Lung (tissue), 12 donors: Measurements from ENCODE around the gene STK32A. TPM values are rescaled to one million over a fixed set of nuclear protein-coding genes. Genes with fewer than 3 reads are reported as not detected.
"Not testable (repeated sequence)": the region's sequence is repeated elsewhere in the genome, so short reads cannot be mapped to it uniquely, and the experiment has no call there.

Experiments
- ATAC-seq: fragments of 200-7000 bp; cut with Tn5 transposase; one replicate; pipeline ENCODE4 v1.9.1; 2020; ENCODE audit warnings: moderate number of reproducible peaks; ENCODE audit not compliant: insufficient read depth, low FRiP score
- DNase-seq, 3 donors: peaks; one replicate each; pipeline ENCODE4 v3.0.0-alpha.2; 2013 to 2017
- H3K27ac ChIP-seq, 2 donors: one replicate each; pipeline ENCODE4 v1.5.1; 2013; ENCODE audit warnings: mild to moderate bottlenecking in 2 of 2, moderate library complexity in 2 of 2, control low read depth in 1 of 2, inconsistent platforms in 1 of 2, low read depth in 1 of 2, low read length in 1 of 2
- H3K27me3 ChIP-seq, 3 donors: one replicate each; pipeline ENCODE4 v1.5.1; 2013; ENCODE audit warnings: low read length in 2 of 3; ENCODE audit not compliant: control insufficient read depth in 3 of 3, insufficient read depth in 3 of 3
- H3K36me3 ChIP-seq, 4 donors: one replicate each; pipeline ENCODE4 v1.5.1; 2013; ENCODE audit warnings: low read length in 4 of 4, mild to moderate bottlenecking in 1 of 4, moderate library complexity in 1 of 4; ENCODE audit not compliant: control insufficient read depth in 4 of 4, insufficient read depth in 4 of 4
- H3K4me1 ChIP-seq, 5 donors: one replicate each; pipeline ENCODE4 v1.5.1; 2013; ENCODE audit warnings: low read length in 5 of 5, mild to moderate bottlenecking in 2 of 5, moderate library complexity in 1 of 5; ENCODE audit not compliant: control insufficient read depth in 5 of 5, insufficient read depth in 5 of 5
- H3K4me3 ChIP-seq: one replicate; pipeline ENCODE4 v1.5.1; 2013; ENCODE audit warnings: mild to moderate bottlenecking, control low read depth, moderate library complexity
- H3K9ac ChIP-seq, 2 donors: one replicate each; pipeline ENCODE4 v1.5.1; 2013; ENCODE audit warnings: low read length in 2 of 2, control low read depth in 1 of 2; ENCODE audit not compliant: insufficient read depth in 1 of 2
- H3K9me3 ChIP-seq, 4 donors: one replicate each; pipeline ENCODE4 v1.5.1; 2013; ENCODE audit warnings: low read length in 3 of 4, mild to moderate bottlenecking in 1 of 4, moderate library complexity in 1 of 4; ENCODE audit not compliant: control insufficient read depth in 4 of 4, insufficient read depth in 3 of 4
- CTCF ChIP-seq: IDR thresholded peaks from 2 replicates; pipeline ENCODE4 v1.5.1; 2012; ENCODE audit warnings: mild to moderate bottlenecking; ENCODE audit errors: control extremely low read depth, extremely low read depth
- WGBS, 2 donors: extraction: QIAGEN DNeasy Blood & Tissue Kit; methylation state at CpG; one replicate each; pipeline ENCODE4 v1.1.7; 2013; 5-methylcytosine and 5-hydroxymethylcytosine counted together
- polyA plus RNA-seq, 2 donors: library from polyadenylated mRNA; stranded (reverse); fragments of 200-250 nt; gene quantifications; one replicate each; pipeline ENCODE4 v1.2.1, GENCODE V29; 2013
- total RNA-seq, 2 donors: library from RNA; depleted of rRNA in 1 of 2; stranded (reverse); fragments of >200 nt in 1 of 2; gene quantifications; one replicate each; pipeline ENCODE4 v1.2.1, GENCODE V29; 2014 to 2021
- donor health status: control.
- donor health status: control.
- donor health status: Bipolar disorder and iron deficiency.
- donor health status: healthy.
- donor health status: DM: yes; HTN: yes; CAD: no.

The STK32A gene
- total and polyA plus RNA-seq, 4 donors = 1.1 to 8.7 (median 4.6) TPM

GRCh38 chr5:147226512-147226911, 8.3 kb upstream of the STK32A start:
- H3K4me1 ChIP-seq = no peaks in the 10 kb centered on the region
- no peak overlapping the region for H3K27ac ChIP-seq
- no peak overlapping the region for H3K9ac ChIP-seq
- no peak for TF ChIP-seq CTCF
- no peaks in the 10 kb centered on the region for H3K36me3 ChIP-seq
- DNase-seq (no peak), ATAC-seq (no peak)
- WGBS, 2 donors = 95 to 97% methylated on average over 15 of the region's 15 CpGs
- peaks cover 0 to 4% (median 0%) of the 10 kb centered on the region in 4 donors for H3K9me3 ChIP-seq
- H3K27me3 ChIP-seq = peaks cover 0 to 8% (median 0%) of the 10 kb centered on the region in 3 donors
- H3K4me3 ChIP-seq = no peak overlapping the region

- H3K27ac ChIP-seq = no peak overlapping the region
Observed at GRCh38 chr5:147234239-147234824, 494 bp upstream of the STK32A start.

GRCh38 chr5:147240266-147240985, 5.6 kb downstream of the STK32A start:
- Histone ChIP-seq H3K4me1 (no peaks in the 10 kb centered on the region), H3K9ac (no peak overlapping the region), H3K9me3 (no peaks in the 10 kb centered on the region), H3K4me3 (no peak overlapping the region), H3K36me3 (no peaks in the 10 kb centered on the region), H3K27me3 (peaks cover 0 to 12% (median 11%) of the 10 kb centered on the region in 3 donors), H3K27ac (no peak overlapping the region)
- WGBS, 2 donors = 88 to 93% methylated on average over 4 of the region's 4 CpGs
- ATAC-seq = no peak
- no peak for DNase-seq
- no peak for TF ChIP-seq CTCF

More at GRCh38 chr5:147234239-147234824, 494 bp upstream of the STK32A start:
- H3K9me3 ChIP-seq = peaks cover 0 to 5% (median 0%) of the 10 kb centered on the region in 4 donors
- no peak for TF ChIP-seq CTCF
- H3K9ac ChIP-seq = no peak overlapping the region
- peak; percentile 21 for ATAC-seq
- peak in 1 of 3 donors; percentile 6 for DNase-seq
- H3K27me3 ChIP-seq = peaks cover 0 to 50% (median 19%) of the 10 kb centered on the region in 3 donors
- peak overlapping the region; percentile 37 for H3K4me3 ChIP-seq
- no peaks in the 10 kb centered on the region for H3K36me3 ChIP-seq
- peaks cover 0 to 3% (median 0%) of the 10 kb centered on the region in 5 donors for H3K4me1 ChIP-seq
- 3 to 4% methylated on average over 22 to 32 of the region's 32 CpGs for WGBS, 2 donors

- not testable (repeated sequence) for ATAC-seq, H3K27me3 ChIP-seq, H3K27ac ChIP-seq, H3K9me3 ChIP-seq, DNase-seq, H3K36me3 ChIP-seq, H3K4me3 ChIP-seq, H3K4me1 ChIP-seq, H3K9ac ChIP-seq
- WGBS, 2 donors = 88 to 95% methylated on average over 6 of the region's 6 CpGs
Observed at GRCh38 chr5:147243238-147243637, 8.4 kb downstream of the STK32A start.
